Subcutaneous adipose tissue (tissue), 4 donors: Measurements from ENCODE around the gene RAB25. TPM values are rescaled to one million over a fixed set of nuclear protein-coding genes. Genes with fewer than 3 reads are reported as not detected.

Source experiments
- CTCF ChIP-seq: fragments of 450-650 bp; IDR thresholded peaks from one replicate; pipeline ENCODE4 v1.5.1; 2016; ENCODE audit warnings: low read depth, mild to moderate bottlenecking, control low read depth, antibody characterized with exemption, moderate library complexity
- total RNA-seq, 4 donors: library from RNA; depleted of rRNA; stranded (reverse); fragments of >200 nt; gene quantifications; one replicate each; pipeline ENCODE4 v1.1.0, GENCODE V29; 2016

The RAB25 gene
- total RNA-seq, 4 donors from 2014 or later: not detected

- TF ChIP-seq CTCF: no peak
Measured at GRCh38 chr1:156108057-156108456, 47.1 kb downstream of the RAB25 start.

- no peak for TF ChIP-seq CTCF
Measured at GRCh38 chr1:156108664-156109241, 47.8 kb downstream of the RAB25 start.

- no peak for TF ChIP-seq CTCF
Measured at GRCh38 chr1:156110252-156110651, 49.3 kb downstream of the RAB25 start.

GRCh38 chr1:156111355-156111962 lies 50.5 kb downstream of the RAB25 start:
- no peak for TF ChIP-seq CTCF

- no peak for TF ChIP-seq CTCF
Measured at GRCh38 chr1:156112276-156113137, 51.5 kb downstream of the RAB25 start.

GRCh38 chr1:156113282-156113950 lies 52.5 kb downstream of the RAB25 start:
- no peak for TF ChIP-seq CTCF
